MM.1S (cell line): ENCODE data around the gene XPOT.

ENCODE experiments used
- DNase-seq: peaks from one replicate; pipeline ENCODE4 v3.0.0-alpha.2; 2015
- H2AFZ ChIP-seq: fragments of 300-600 bp; sonication (generic); 2 replicates; pipeline ENCODE4 v1.6.0; 2016; ENCODE audit warnings: antibody characterized with exemption, low read length
- H3F3A ChIP-seq: fragments of 300-600 bp; sonication (generic); 2 replicates; pipeline ENCODE4 v1.6.1; 2016; ENCODE audit warnings: mild to moderate bottlenecking, antibody characterized with exemption, low read length, moderate library complexity, mixed read lengths; ENCODE audit not compliant: insufficient read depth
- H3K27ac ChIP-seq: fragments of 300-600 bp; sonication (generic); 2 replicates; pipeline ENCODE4 v1.5.1; 2016; ENCODE audit warnings: mild to moderate bottlenecking, low read length
- H3K27me3 ChIP-seq: fragments of 300-600 bp; sonication (generic); replicated peaks from 2 replicates; pipeline ENCODE4 v1.6.0; 2016; ENCODE audit warnings: low read length; ENCODE audit not compliant: insufficient read depth
- H3K36me3 ChIP-seq: fragments of 300-600 bp; sonication (generic); replicated peaks from 2 replicates; pipeline ENCODE4 v1.6.1; 2016; ENCODE audit warnings: mild to moderate bottlenecking, low read length, mixed read lengths; ENCODE audit not compliant: insufficient read depth
- H3K4me1 ChIP-seq: fragments of 300-600 bp; sonication (generic); 2 replicates; pipeline ENCODE4 v1.6.1; 2016; ENCODE audit warnings: low read length, mixed read lengths
- H3K4me2 ChIP-seq: fragments of 300-600 bp; sonication (generic); 2 replicates; pipeline ENCODE4 v1.6.0; 2016; ENCODE audit warnings: low read depth, low read length
- H3K4me3 ChIP-seq: fragments of 300-600 bp; sonication (generic); 2 replicates; pipeline ENCODE4 v1.5.1; 2016; ENCODE audit warnings: low read length, mixed read lengths
- H3K79me2 ChIP-seq: fragments of 300-600 bp; sonication (generic); 2 replicates; pipeline ENCODE4 v1.6.1; 2016; ENCODE audit warnings: mixed run types, low read length, mixed read lengths
- H3K9ac ChIP-seq: fragments of 300-600 bp; sonication (generic); 2 replicates; pipeline ENCODE4 v1.6.1; 2016; ENCODE audit warnings: low read length, mixed read lengths
- H3K9me2 ChIP-seq: fragments of 300-600 bp; sonication (generic); replicated peaks from 2 replicates; pipeline ENCODE4 v1.6.1; 2016; ENCODE audit warnings: mild to moderate bottlenecking, low read length, mixed read lengths; ENCODE audit not compliant: insufficient read depth
- H3K9me3 ChIP-seq: fragments of 300-600 bp; sonication (generic); replicated peaks from 2 replicates; pipeline ENCODE4 v1.6.1; 2016; ENCODE audit warnings: mild to moderate bottlenecking, low read length, mixed read lengths; ENCODE audit not compliant: insufficient read depth
- H4K20me1 ChIP-seq: fragments of 300-600 bp; sonication (generic); 2 replicates; pipeline ENCODE4 v1.6.1; 2016; ENCODE audit warnings: mild to moderate bottlenecking, low read length, moderate library complexity, mixed read lengths; ENCODE audit not compliant: insufficient read depth
- CTCF ChIP-seq: fragments of 300-600 bp; sonication (generic); IDR thresholded peaks from 2 replicates; pipeline ENCODE4 v1.5.1; 2016; ENCODE audit warnings: antibody characterized with exemption, low read length, mixed read lengths
- EZH2 ChIP-seq: fragments of 300-600 bp; sonication (generic); optimal IDR thresholded peaks from 2 replicates; pipeline ENCODE3; 2017; ENCODE audit warnings: low read depth, mild to moderate bottlenecking, antibody characterized with exemption, low read length, mixed read lengths
- EZH2phosphoT487 ChIP-seq: fragments of 300-600 bp; sonication (generic); IDR thresholded peaks from 2 replicates; pipeline ENCODE4 v1.6.1; 2018; ENCODE audit warnings: antibody characterized with exemption, low read length

XPOT gene

DNA sequence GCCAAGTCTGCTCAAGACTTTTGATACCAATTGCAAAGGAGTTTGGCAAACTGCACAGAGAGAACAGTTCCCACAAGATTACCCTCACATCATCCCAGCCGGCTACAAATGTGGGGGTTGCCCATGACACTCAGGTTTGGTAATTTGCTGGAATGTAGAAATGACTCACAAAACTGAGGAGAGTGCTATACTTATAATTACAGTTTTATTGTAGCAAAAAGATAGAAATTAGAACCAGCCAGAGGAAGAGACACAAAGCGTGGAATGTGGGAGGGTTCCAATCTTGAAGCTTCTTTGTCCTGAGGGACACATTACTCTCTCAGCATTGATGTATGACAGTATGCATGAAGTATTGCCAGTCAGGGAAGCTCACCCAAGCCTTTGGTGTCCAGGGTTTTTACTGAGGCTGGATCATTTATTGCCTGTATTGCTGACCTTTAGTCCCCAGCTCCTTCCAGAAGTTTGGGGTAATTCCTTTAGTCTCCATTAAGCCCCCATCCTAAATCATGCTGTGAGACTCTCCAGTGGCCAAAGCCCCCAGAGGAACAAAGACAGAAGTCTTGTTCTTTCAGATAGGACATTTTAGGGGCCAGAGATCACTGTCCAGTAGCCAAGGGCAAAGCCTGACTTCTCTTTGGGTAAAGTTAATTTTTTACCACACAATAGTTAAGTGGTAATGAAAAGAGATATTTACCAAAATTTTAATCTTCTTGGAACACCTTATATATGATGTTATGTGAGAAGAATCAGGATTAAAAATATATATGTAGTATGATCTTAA lies 57.6 kb downstream of the XPOT start:
- Histone ChIP-seq H2AFZ (no peak overlapping the region), H3K4me2 (no peak overlapping the region), H3K79me2 (peaks cover 51% of the 10 kb centered on the region), H3K9me3 (no peaks in the 10 kb centered on the region), H3K4me3 (no peak overlapping the region), H3K27ac (no peak overlapping the region), H3K4me1 (peaks cover 9% of the 10 kb centered on the region), H3K36me3 (no peaks in the 10 kb centered on the region; the same call in 1 of the 2 replicates), H3K9ac (no peak overlapping the region), H3F3A (peaks cover 12% of the 10 kb centered on the region; the same call in 1 of the 2 replicates), H3K9me2 (no peaks in the 10 kb centered on the region), H4K20me1 (no peaks in the 10 kb centered on the region), H3K27me3 (no peaks in the 10 kb centered on the region)
- TF ChIP-seq EZH2 (no peak), EZH2phosphoT487 (no peak), CTCF (no peak)
- DNase-seq: no peak

GRCh38 chr12:64466178-64466577 lies 62.0 kb downstream of the XPOT start:
- H3K9me2 ChIP-seq: no peaks in the 10 kb centered on the region
- H3K4me2 ChIP-seq: no peak overlapping the region
- peaks cover 6% of the 10 kb centered on the region; the same call in 1 of the 2 replicates for H3K36me3 ChIP-seq
- H3F3A ChIP-seq: no peaks in the 10 kb centered on the region
- no peak overlapping the region for H3K27ac ChIP-seq
- H2AFZ ChIP-seq: no peak overlapping the region
- H3K4me1 ChIP-seq: no peaks in the 10 kb centered on the region
- H3K27me3 ChIP-seq: no peaks in the 10 kb centered on the region
- H3K9ac ChIP-seq: no peak overlapping the region
- no peak overlapping the region for H3K4me3 ChIP-seq
- H3K9me3 ChIP-seq: no peaks in the 10 kb centered on the region
- TF ChIP-seq EZH2 (no peak), EZH2phosphoT487 (no peak), CTCF (no peak)
- peaks cover 17% of the 10 kb centered on the region for H3K79me2 ChIP-seq
- DNase-seq: no peak
- H4K20me1 ChIP-seq: no peaks in the 10 kb centered on the region

GRCh38 chr12:64468966-64469365 lies 64.8 kb downstream of the XPOT start:
- H4K20me1 ChIP-seq: no peaks in the 10 kb centered on the region
- H3K4me2 ChIP-seq: no peak overlapping the region
- no peak overlapping the region for H3K4me3 ChIP-seq
- peaks cover 6% of the 10 kb centered on the region; the same call in 1 of the 2 replicates for H3K36me3 ChIP-seq
- TF ChIP-seq CTCF: no peak
- no peak for TF ChIP-seq EZH2
- no peak for TF ChIP-seq EZH2phosphoT487
- no peak overlapping the region for H3K27ac ChIP-seq
- H2AFZ ChIP-seq: no peak overlapping the region
- H3K79me2 ChIP-seq: peaks cover 11% of the 10 kb centered on the region
- H3F3A ChIP-seq: no peaks in the 10 kb centered on the region
- no peaks in the 10 kb centered on the region for H3K4me1 ChIP-seq
- H3K9me3 ChIP-seq: no peaks in the 10 kb centered on the region
- no peak overlapping the region for H3K9ac ChIP-seq
- no peaks in the 10 kb centered on the region for H3K9me2 ChIP-seq
- H3K27me3 ChIP-seq: no peaks in the 10 kb centered on the region
- DNase-seq: no peak
